Esophagus squamous epithelium (tissue), 5 donors: ENCODE measurements around the gene CCL1. TPM values are rescaled to one million over a fixed set of nuclear protein-coding genes. Genes with fewer than 3 reads are reported as not detected.

Experiments
- DNase-seq: peaks from one replicate; lab custom pipeline; 2025; lab: John Stamatoyannopoulos, UW
- H3K27ac ChIP-seq, 4 donors: fragments of 200-600 bp; sonication (generic); one replicate each; pipeline ENCODE4 v1.5.1; 2016 to 2019; ENCODE audit warnings: mild to moderate bottlenecking in 1 of 4
- H3K27me3 ChIP-seq, 4 donors: fragments of 200-600 bp; sonication (generic); 1 replicate in 3 of 4; 2 replicates in 1 of 4; pipeline versions ENCODE4 v1.5.1 to v1.6.0; 2017 to 2021; ENCODE audit warnings: antibody characterized with exemption in 1 of 4
- H3K36me3 ChIP-seq, 3 donors: fragments of 200-600 bp; sonication (generic); one replicate each; pipeline ENCODE4 v1.5.1; 2016 to 2019
- H3K4me1 ChIP-seq, 3 donors: fragments of 200-600 bp; sonication (generic); one replicate each; pipeline ENCODE4 v1.5.1; 2017 to 2019
- H3K4me3 ChIP-seq, 4 donors: fragments of 200-600 bp; sonication (generic); 1 replicate in 3 of 4; 2 replicates in 1 of 4; pipeline ENCODE4 v1.5.1; 2016 to 2019; ENCODE audit warnings: mild to moderate bottlenecking in 2 of 4, moderate library complexity in 1 of 4
- H3K9me3 ChIP-seq, 3 donors: fragments of 200-600 bp; sonication (generic); one replicate each; pipeline ENCODE4 v1.5.1; 2016 to 2019
- CTCF ChIP-seq, 6 experiments: fragments of 450-650 bp in 4 of 6; fragments of 200-600 bp in 2 of 6; sonication (generic) in 2 of 6; IDR thresholded peaks; one replicate each; pipeline ENCODE4 v1.5.1; 2016 to 2019; ENCODE audit warnings: antibody characterized with exemption in 6 of 6, mild to moderate bottlenecking in 4 of 6, moderate library complexity in 4 of 6
- POLR2A ChIP-seq, 4 donors: fragments of 450-650 bp; IDR thresholded peaks; one replicate each; pipeline ENCODE4 v1.6.1; 2017; ENCODE audit warnings: antibody characterized with exemption in 4 of 4, mild to moderate bottlenecking in 4 of 4, moderate library complexity in 3 of 4
- WGBS, 2 donors: methylation state at CpG; one replicate each; pipeline ENCODE4 v1.1.5; 2018; 5-methylcytosine and 5-hydroxymethylcytosine counted together
- intact Hi-C: fragments of 100-400 bp; cut with DNase I; formaldehyde crosslinking; loops from one replicate; pipeline ENCODE4 v1.15.0; 2022
- total RNA-seq, 4 donors: library from RNA; depleted of rRNA; stranded (reverse); fragments of >200 nt; gene quantifications; one replicate each; pipeline ENCODE4 v1.1.0, GENCODE V29; 2016
- donor health status: DM: yes; HTN: yes; CAD: no.

CCL1 gene
- total RNA-seq, 4 donors from 2014 or later = not detected

DNA sequence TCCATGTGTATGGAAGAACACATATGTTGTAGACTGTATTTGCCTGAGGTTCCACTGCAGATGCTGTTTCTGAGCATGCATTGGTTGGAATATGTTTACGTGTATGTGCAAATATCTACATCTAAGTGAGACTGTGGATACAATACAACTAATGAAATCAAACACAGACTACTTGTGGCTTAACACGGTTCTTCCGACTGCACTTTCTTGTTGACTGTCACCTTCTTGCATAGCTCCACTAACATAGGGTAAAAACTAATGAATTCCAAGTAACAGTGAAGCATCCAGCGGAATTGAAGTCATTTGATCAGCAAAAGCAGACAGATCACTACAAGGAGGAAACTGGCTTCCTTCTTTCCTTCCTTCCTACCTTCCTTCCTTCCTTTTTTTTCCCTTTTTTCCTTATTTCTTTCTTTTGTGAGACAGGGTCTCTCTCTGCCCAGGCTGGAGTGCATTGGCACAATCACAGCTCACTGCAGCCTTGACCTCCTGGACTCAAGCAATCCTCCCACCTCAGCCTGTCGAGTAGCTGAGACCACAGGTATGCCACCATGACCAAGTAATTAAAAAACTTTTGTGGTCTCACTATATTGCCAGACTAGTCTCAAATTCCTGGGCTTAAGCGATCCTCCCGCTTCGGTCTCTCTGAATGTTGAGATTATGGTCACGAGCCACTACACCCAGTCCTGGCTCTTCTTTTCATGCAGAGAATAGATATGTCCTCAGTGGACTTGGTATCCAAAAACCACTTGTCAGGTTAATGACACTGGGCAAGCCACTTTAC, 22.0 kb upstream of the CCL1 start:
- intact Hi-C loops = no loop called here
- H3K4me3 ChIP-seq = no peak overlapping the region
- no peak overlapping the region for H3K27ac ChIP-seq
- no peak for TF ChIP-seq CTCF (IDR thresholded peaks at IDR 0.05)
- TF ChIP-seq POLR2A (IDR thresholded peaks at IDR 0.05) = no peak
- H3K9me3 ChIP-seq = no peaks in the 10 kb centered on the region
- WGBS, 2 donors = 68 to 77% methylated on average over 8 to 9 of the region's 9 CpGs
- peaks cover 0 to 8% (median 7%) of the 10 kb centered on the region in 3 donors for H3K4me1 ChIP-seq
- no peaks in the 10 kb centered on the region for H3K36me3 ChIP-seq
- peaks cover 0 to 42% (median 0%) of the 10 kb centered on the region in 4 donors for H3K27me3 ChIP-seq
- DNase-seq = no peak

GRCh38 chr17:34384271-34384670, 21.2 kb upstream of the CCL1 start:
- Histone ChIP-seq H3K4me1 (peaks cover 0 to 8% (median 7%) of the 10 kb centered on the region in 3 donors), H3K27me3 (peaks cover 0 to 41% (median 0%) of the 10 kb centered on the region in 4 donors), H3K9me3 (no peaks in the 10 kb centered on the region), H3K36me3 (no peaks in the 10 kb centered on the region), H3K27ac (no peak overlapping the region), H3K4me3 (no peak overlapping the region)
- TF ChIP-seq CTCF (IDR thresholded peaks at IDR 0.05) = no peak
- intact Hi-C loops = no loop called here
- DNase-seq = no peak
- WGBS, 2 donors = 64 to 79% methylated on average over 1 of the region's 1 CpG

GRCh38 chr17:34383216-34383615, 20.2 kb upstream of the CCL1 start:
- peaks cover 0 to 15% (median 7%) of the 10 kb centered on the region in 3 donors for H3K4me1 ChIP-seq
- H3K9me3 ChIP-seq = no peaks in the 10 kb centered on the region
- TF ChIP-seq POLR2A (IDR thresholded peaks at IDR 0.05) = no peak
- no peak for TF ChIP-seq CTCF (IDR thresholded peaks at IDR 0.05)
- peaks cover 0 to 36% (median 0%) of the 10 kb centered on the region in 4 donors for H3K27me3 ChIP-seq
- no peaks in the 10 kb centered on the region for H3K36me3 ChIP-seq
- no peak overlapping the region for H3K4me3 ChIP-seq
- no peak overlapping the region for H3K27ac ChIP-seq
- WGBS, 2 donors = 77% methylated on average over 3 of the region's 3 CpGs; no CpG with 5 or more reads in 1 of the 2 donors
- intact Hi-C loops = no loop called here
- DNase-seq = no peak

DNA sequence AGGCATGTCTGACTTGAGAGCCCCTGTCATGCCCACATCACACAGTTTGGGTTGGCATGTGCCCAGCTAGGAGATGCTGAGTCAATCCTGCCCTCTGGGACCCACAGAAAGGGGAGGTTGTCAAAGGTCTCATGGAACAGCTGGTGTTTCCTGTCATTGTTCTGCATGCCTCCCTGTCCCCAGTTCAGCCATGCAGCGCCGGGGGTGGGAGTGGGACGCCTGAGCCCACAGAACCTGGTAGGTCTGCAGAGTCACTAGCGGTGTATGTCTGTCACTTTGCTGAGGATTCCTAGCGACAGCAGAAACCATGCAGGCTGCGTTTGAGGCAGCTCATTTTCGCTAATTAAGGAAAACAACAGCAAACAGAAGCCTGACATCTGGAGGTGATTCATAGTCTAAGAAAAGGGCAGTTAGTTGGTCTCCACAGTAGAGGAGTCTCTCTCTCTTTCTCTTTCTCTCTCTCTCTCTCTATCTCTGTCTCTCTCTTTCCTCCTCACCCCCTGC, 19.6 kb upstream of the CCL1 start:
- 21 to 37% methylated on average over 4 to 7 of the region's 7 CpGs for WGBS, 2 donors
- H3K4me3 ChIP-seq = no peak overlapping the region
- no peak for TF ChIP-seq CTCF (IDR thresholded peaks at IDR 0.05)
- H3K27ac ChIP-seq = no peak overlapping the region
- peaks cover 0 to 36% (median 0%) of the 10 kb centered on the region in 4 donors for H3K27me3 ChIP-seq
- peaks cover 0 to 17% (median 5%) of the 10 kb centered on the region in 3 donors for H3K4me1 ChIP-seq
- H3K9me3 ChIP-seq = no peaks in the 10 kb centered on the region
- no peaks in the 10 kb centered on the region for H3K36me3 ChIP-seq
- DNase-seq = no peak
- intact Hi-C loops = no loop called here

DNA sequence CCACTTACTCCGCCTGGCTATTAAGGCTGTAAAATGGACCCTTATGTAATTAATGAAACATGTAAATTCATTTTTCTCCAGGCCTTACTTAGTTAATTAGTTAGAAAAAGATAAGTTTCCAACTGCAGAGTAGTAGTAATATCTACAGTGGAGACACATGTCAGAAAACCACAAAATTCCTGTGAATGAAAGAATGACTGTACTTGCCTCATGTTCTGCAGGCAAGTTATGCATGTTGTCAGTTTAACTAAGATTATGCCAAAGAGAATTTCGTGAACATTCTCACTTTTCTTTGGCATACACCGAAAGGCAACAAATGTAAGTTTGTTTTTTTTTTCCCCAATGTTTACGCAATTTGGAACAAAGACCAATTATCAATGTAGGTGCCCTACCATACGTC, 16.8 kb upstream of the CCL1 start:
- Histone ChIP-seq H3K36me3 (no peaks in the 10 kb centered on the region), H3K27ac (no peak overlapping the region), H3K27me3 (peaks cover 0 to 22% (median 0%) of the 10 kb centered on the region in 4 donors), H3K4me3 (no peak overlapping the region), H3K9me3 (no peaks in the 10 kb centered on the region), H3K4me1 (peaks cover 0 to 17% (median 0%) of the 10 kb centered on the region in 3 donors)
- 73 to 75% methylated on average over 5 of the region's 5 CpGs for WGBS, 2 donors
- no peak for TF ChIP-seq CTCF (IDR thresholded peaks at IDR 0.05)
- TF ChIP-seq POLR2A (IDR thresholded peaks at IDR 0.05) = no peak
- no peak for DNase-seq
- intact Hi-C loops = loop anchor here (10.0 kb wide), 1 partner anchor 55 kb away; no protein-coding TSS in a partner anchor
